Neural cell (in vitro differentiated cells): Measurements from ENCODE around the gene CHMP4B. TPM values are rescaled to one million over a fixed set of nuclear protein-coding genes. Genes with fewer than 3 reads are reported as not detected.

Source experiments
- H2AFZ ChIP-seq: fragments of 200-600, 300-800 bp; sonication (generic), shearing (Covaris generic); 2 replicates; pipeline ENCODE4 v1.6.0; 2014; ENCODE audit warnings: low read depth, mild to moderate bottlenecking, antibody characterized with exemption, low read length, moderate library complexity
- H3F3A ChIP-seq: fragments of 200-600 bp; shearing (Covaris generic); 2 replicates; pipeline ENCODE4 v1.6.1; 2016; ENCODE audit warnings: mild to moderate bottlenecking, moderate library complexity, mixed read lengths, antibody characterized with exemption, low read length; ENCODE audit not compliant: insufficient read depth, poor library complexity, severe bottlenecking
- H3K27ac ChIP-seq: fragments of 200-600, 300-800 bp; sonication (generic), shearing (Covaris generic); 2 replicates; pipeline ENCODE4 v1.5.1; 2014; ENCODE audit warnings: mild to moderate bottlenecking, low read length, moderate library complexity
- H3K27me3 ChIP-seq: fragments of 300-800, 200-600 bp; sonication (generic), shearing (Covaris generic); 2 replicates; pipeline ENCODE4 v1.6.0; 2014; ENCODE audit warnings: mild to moderate bottlenecking, low read depth, low read length, moderate library complexity; ENCODE audit not compliant: insufficient read depth
- H3K36me3 ChIP-seq: fragments of 300-800, 200-600 bp; sonication (generic), shearing (Covaris generic); 2 replicates; pipeline ENCODE4 v1.5.1; 2014; ENCODE audit warnings: mild to moderate bottlenecking, antibody characterized with exemption, low read length, moderate library complexity; ENCODE audit not compliant: insufficient read depth
- H3K4me2 ChIP-seq: fragments of 300-800, 200-600 bp; sonication (generic), shearing (Covaris generic); 2 replicates; pipeline ENCODE4 v1.6.0; 2014; ENCODE audit warnings: mild to moderate bottlenecking, low read length
- H3K4me3 ChIP-seq: fragments of 300-800, 200-600 bp; sonication (generic), shearing (Covaris generic); 2 replicates; pipeline ENCODE4 v1.5.1; 2014; ENCODE audit warnings: mild to moderate bottlenecking, low read length, moderate library complexity
- H3K79me2 ChIP-seq: fragments of 200-600 bp; shearing (Covaris generic); replicated peaks from 2 replicates; pipeline ENCODE4 v1.6.0; 2014; ENCODE audit warnings: mild to moderate bottlenecking, low read length, moderate library complexity; ENCODE audit not compliant: insufficient read depth
- H3K9ac ChIP-seq: fragments of 300-800, 200-600 bp; sonication (generic), shearing (Covaris generic); 2 replicates; pipeline ENCODE4 v1.6.1; 2016; ENCODE audit warnings: mild to moderate bottlenecking, low read length, mixed read lengths
- H3K9me2 ChIP-seq: fragments of 200-600 bp; shearing (Covaris generic); 2 replicates; pipeline ENCODE4 v1.6.1; 2016; ENCODE audit warnings: mild to moderate bottlenecking, low read length, mixed read lengths; ENCODE audit not compliant: insufficient read depth
- H3K9me3 ChIP-seq: fragments of 200-600, 300-800 bp; sonication (generic), shearing (Covaris generic); 2 replicates; pipeline ENCODE4 v1.6.1; 2016; ENCODE audit warnings: mild to moderate bottlenecking, mixed run types, low read length, moderate library complexity, mixed read lengths
- H4K20me1 ChIP-seq: fragments of 200-600 bp; shearing (Covaris generic); 2 replicates; pipeline ENCODE4 v1.6.1; 2016; ENCODE audit warnings: mild to moderate bottlenecking, mixed run types; ENCODE audit not compliant: insufficient read depth
- CTCF ChIP-seq: fragments of 450-650 bp; IDR thresholded peaks from 2 replicates; pipeline ENCODE4 v1.5.1; 2014; ENCODE audit warnings: antibody characterized with exemption, mild to moderate bottlenecking, moderate library complexity; ENCODE audit not compliant: poor library complexity, severe bottlenecking
- EP300 ChIP-seq: fragments of 450-650 bp; conservative IDR thresholded peaks from 2 replicates; pipeline ENCODE4 v1.6.1; 2014; ENCODE audit warnings: antibody characterized with exemption, mild to moderate bottlenecking, moderate library complexity; ENCODE audit not compliant: poor library complexity, severe bottlenecking
- EZH2 ChIP-seq: fragments of 200-600, 300-800 bp; shearing (Covaris generic), sonication (generic); IDR thresholded peaks from 2 replicates; pipeline ENCODE4 v1.6.1; 2014; ENCODE audit warnings: antibody characterized with exemption, low read length, borderline replicate concordance, mild to moderate bottlenecking; ENCODE audit not compliant: insufficient read depth, poor library complexity, severe bottlenecking
- MXI1 ChIP-seq: fragments of 450-650 bp; conservative IDR thresholded peaks from 2 replicates; pipeline ENCODE4 v1.6.1; 2014; ENCODE audit warnings: antibody characterized with exemption, mild to moderate bottlenecking; ENCODE audit not compliant: poor library complexity, severe bottlenecking
- POLR2AphosphoS5 ChIP-seq: IDR thresholded peaks from 2 replicates; pipeline ENCODE4 v1.6.1; 2012
- RAD21 ChIP-seq: fragments of 450-650 bp; conservative IDR thresholded peaks from 2 replicates; pipeline ENCODE4 v1.6.1; 2014; ENCODE audit warnings: antibody characterized with exemption, mild to moderate bottlenecking, moderate library complexity
- SMC3 ChIP-seq: fragments of 450-650 bp; conservative IDR thresholded peaks from 2 replicates; pipeline ENCODE4 v1.6.1; 2014; ENCODE audit warnings: antibody characterized with exemption, mild to moderate bottlenecking, moderate library complexity; ENCODE audit not compliant: poor library complexity
- TAF1 ChIP-seq: IDR thresholded peaks from 2 replicates; pipeline ENCODE4 v1.6.1; 2012; ENCODE audit warnings: low read depth
- polyA plus RNA-seq: library from polyadenylated mRNA; depleted of rRNA; stranded (reverse); fragments of >200 nt; gene quantifications from 2 replicates; pipeline ENCODE4 v1.2.3, GENCODE V29; 2014
- TF ChIP-seq, protein P1 (sequence below): IDR thresholded peaks from 2 replicates; pipeline ENCODE4 v1.6.1; 2012; ENCODE audit warnings: borderline replicate concordance

Gene CHMP4B
- polyA plus RNA-seq, 1 donor from 2014 or later: 83.8 TPM

- TF ChIP-seq RAD21 (no peak), EZH2 (no peak), POLR2AphosphoS5 (no peak), CTCF (no peak), TAF1 (no peak), EP300 (no peak), MXI1 (no peak), SMC3 (no peak)
- TF ChIP-seq, protein P1, sequence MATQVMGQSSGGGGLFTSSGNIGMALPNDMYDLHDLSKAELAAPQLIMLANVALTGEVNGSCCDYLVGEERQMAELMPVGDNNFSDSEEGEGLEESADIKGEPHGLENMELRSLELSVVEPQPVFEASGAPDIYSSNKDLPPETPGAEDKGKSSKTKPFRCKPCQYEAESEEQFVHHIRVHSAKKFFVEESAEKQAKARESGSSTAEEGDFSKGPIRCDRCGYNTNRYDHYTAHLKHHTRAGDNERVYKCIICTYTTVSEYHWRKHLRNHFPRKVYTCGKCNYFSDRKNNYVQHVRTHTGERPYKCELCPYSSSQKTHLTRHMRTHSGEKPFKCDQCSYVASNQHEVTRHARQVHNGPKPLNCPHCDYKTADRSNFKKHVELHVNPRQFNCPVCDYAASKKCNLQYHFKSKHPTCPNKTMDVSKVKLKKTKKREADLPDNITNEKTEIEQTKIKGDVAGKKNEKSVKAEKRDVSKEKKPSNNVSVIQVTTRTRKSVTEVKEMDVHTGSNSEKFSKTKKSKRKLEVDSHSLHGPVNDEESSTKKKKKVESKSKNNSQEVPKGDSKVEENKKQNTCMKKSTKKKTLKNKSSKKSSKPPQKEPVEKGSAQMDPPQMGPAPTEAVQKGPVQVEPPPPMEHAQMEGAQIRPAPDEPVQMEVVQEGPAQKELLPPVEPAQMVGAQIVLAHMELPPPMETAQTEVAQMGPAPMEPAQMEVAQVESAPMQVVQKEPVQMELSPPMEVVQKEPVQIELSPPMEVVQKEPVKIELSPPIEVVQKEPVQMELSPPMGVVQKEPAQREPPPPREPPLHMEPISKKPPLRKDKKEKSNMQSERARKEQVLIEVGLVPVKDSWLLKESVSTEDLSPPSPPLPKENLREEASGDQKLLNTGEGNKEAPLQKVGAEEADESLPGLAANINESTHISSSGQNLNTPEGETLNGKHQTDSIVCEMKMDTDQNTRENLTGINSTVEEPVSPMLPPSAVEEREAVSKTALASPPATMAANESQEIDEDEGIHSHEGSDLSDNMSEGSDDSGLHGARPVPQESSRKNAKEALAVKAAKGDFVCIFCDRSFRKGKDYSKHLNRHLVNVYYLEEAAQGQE: no peak
- Histone ChIP-seq H3K36me3 (no peaks in the 10 kb centered on the region), H3K4me2 (peak overlapping the region; percentile 86), H3K9me3 (no peaks in the 10 kb centered on the region), H3K27ac (peak overlapping the region; percentile 63), H4K20me1 (no peaks in the 10 kb centered on the region), H3K9ac (peak overlapping the region; percentile 85), H3K27me3 (no peaks in the 10 kb centered on the region), H3K79me2 (peaks cover 45% of the 10 kb centered on the region), H3F3A (no peaks in the 10 kb centered on the region), H3K4me3 (peak overlapping the region; percentile 95), H2AFZ (peak overlapping the region; percentile 60), H3K9me2 (no peaks in the 10 kb centered on the region)
Observed at GRCh38 chr20:33811776-33812151, 616 bp downstream of the CHMP4B start.

DNA sequence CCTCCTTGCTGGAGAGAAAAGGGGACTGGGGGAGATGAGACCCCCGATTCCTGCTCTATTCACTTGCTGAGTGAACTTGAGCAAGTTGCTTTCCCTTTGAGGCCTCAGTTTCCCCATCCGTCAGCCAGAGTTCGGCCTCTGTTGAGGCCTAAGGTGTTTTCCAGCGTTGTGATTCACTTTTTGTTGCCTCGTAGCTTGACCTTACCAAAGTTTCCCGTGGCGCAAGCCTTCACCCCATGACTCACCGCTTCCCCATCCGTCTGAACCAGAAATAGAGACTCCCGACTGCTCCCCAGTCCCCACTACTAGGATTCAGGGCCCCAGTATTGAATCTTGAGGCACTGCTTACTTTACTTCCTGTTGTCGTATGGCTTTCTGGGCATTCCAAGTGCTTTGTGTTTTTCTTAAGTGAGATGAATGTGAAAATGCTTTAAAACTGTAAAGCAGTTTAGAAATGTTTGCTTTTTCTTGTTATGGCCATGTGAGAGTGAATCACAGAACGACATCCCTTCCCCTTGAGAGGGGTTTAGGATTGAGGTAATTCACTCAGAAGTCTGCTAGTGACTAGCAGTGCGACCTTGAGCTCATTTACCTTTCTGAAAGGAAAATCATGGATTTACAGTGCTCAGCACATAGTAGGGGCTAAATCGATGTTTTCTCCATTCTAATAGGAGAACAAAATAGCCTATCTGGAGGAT, 1.2 kb downstream of the CHMP4B start:
- H3K27me3 ChIP-seq: no peaks in the 10 kb centered on the region
- no peaks in the 10 kb centered on the region for H3K9me2 ChIP-seq
- H3K27ac ChIP-seq: peak overlapping the region; percentile 63
- H3K36me3 ChIP-seq: no peaks in the 10 kb centered on the region
- peaks cover 50% of the 10 kb centered on the region for H3K79me2 ChIP-seq
- no peaks in the 10 kb centered on the region for H4K20me1 ChIP-seq
- peak overlapping the region; percentile 85 for H3K9ac ChIP-seq
- TF ChIP-seq TAF1 (no peak), MXI1 (no peak), POLR2AphosphoS5 (no peak), EP300 (no peak), CTCF (no peak), RAD21 (no peak), EZH2 (no peak), SMC3 (no peak)
- TF ChIP-seq, protein P1: no peak
- H3K4me2 ChIP-seq: peak overlapping the region; percentile 86
- peak overlapping the region; percentile 60 for H2AFZ ChIP-seq
- no peaks in the 10 kb centered on the region for H3K9me3 ChIP-seq
- no peaks in the 10 kb centered on the region for H3F3A ChIP-seq
- peak overlapping the region; percentile 95 for H3K4me3 ChIP-seq
